Medulla oblongata (tissue), 1 donor: ENCODE data around the gene NES.

ENCODE experiments used
- DNase-seq: peaks from one replicate; pipeline ENCODE4 v3.0.0-alpha.2; 2015; ENCODE audit errors: extremely low spot score

NES gene

DNA sequence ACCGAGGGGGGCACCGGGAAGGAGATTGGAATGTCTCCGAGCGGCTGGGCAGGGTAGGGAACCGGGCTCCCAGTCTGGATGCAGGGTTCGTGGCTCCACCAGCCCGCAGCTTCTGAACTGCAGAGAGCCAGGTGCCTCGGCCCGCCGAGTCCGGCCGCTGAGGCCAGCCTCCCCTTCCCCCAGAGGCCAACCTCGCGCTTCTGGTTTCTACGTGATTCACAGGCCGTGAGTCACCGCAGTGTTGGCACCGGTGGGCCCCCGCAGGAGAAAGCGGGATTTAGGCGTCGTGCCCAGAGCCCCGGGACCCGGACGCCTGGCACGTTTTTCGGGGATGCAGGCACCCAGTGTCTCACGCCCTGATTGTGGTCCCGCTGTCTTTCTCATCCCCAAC, 27.7 kb upstream of the NES start:
- DNase-seq, result no peak

DNA sequence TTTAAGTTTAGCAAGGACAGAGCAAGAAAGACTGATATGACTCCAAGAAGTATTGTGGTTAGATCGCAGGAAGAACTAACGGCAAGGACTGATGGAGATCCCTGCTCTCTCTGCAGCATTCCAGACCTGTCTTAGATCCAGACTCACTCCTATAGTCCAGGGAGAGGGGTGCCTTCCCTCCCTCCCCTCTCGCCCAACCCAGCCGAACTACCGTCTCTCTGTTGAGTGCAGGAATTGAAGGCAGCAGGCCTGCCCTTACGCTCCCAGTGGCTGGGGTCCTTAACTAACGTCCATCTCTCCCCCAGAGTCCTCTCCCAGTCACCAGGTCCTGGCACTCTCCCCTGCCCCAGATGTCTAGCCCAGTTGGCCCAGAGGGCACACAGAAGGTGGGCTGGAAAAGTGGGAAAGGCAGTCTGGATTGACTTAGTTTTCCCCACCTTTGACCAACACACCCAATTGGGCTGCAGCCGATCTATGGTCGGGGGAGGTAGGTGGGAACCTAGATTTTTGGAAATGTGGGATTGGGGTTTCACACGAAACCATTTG, 27.0 kb upstream of the NES start:
- DNase-seq, result no peak

DNA sequence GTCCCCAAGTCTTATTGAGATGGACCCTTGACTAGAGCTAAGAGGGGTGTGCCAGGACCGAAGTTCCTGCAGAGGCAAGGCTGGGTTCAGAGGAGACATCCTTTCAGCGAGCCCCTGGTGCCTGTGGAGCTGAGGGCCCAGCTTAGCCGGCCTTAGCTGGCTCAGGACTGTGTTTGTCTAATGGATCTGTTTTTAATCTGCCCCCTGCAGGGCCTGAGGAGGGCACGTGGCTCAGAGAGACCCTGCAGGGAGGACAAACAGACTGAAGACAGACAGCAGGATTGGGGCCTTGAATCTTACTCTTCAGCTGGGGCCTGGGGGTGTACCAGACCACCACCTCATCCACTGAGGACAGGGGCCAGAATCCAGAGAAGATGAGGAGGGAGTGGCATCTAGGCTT, 26.5 kb upstream of the NES start:
- no peak for DNase-seq

DNA sequence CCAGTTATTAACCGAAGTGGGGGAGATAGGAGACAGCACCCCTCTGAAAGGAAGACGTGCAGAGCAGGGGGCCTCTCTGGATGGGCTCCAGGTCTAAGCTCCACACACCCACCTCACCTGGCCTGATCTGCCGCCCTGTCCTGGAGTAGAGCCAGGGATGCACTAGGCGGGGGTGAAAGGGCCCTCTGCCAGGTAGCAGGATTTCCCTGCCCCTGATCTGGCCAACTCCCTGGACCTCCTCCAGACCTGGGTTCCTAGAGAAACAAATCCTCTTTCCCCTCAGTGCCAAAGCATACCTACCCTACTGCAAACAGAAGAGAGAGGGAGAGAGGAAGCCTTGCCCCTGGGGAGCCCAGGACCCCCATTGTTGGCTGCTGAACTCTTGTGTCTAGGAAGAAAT, 26.1 kb upstream of the NES start:
- DNase-seq, result no peak

DNA sequence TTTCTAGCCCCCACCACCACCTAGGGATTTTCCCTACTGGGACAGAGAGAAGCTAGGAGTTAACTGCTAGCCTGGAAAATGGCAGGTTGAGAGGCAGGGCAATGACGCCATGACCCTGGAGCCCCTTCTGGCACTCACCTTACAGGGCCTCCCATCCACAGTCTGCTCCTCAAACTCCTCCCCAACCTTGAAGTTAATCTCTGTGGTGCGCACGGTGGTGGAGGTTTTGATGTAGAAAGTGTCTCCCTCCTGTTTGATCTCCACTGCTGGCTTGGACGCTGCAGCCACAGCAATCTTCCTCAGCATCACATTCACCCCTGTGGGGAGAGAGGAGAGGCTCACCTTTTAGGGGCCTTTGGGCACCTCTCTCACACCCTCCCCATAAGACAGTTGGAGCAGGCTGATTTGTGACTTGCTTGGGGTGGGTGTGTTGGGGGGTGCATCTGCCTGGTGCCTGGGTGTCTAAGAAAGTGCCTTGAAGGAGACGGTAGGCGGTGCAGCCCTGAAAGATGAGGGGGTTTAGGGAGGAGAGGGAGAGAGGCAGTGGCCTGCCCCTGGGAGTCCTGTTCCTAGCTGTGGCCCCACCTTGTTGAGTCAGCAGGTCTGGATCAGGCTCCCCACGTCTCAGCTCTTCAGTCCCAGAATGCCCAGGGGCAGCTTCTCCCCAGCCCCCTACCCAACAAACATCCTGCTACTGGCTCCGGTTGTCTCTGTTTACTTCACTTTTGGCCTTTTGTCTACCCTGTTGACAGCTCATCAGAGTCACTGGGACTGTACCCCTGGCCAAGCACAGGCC, 23.7 kb upstream of the NES start:
- DNase-seq, result no peak

DNA sequence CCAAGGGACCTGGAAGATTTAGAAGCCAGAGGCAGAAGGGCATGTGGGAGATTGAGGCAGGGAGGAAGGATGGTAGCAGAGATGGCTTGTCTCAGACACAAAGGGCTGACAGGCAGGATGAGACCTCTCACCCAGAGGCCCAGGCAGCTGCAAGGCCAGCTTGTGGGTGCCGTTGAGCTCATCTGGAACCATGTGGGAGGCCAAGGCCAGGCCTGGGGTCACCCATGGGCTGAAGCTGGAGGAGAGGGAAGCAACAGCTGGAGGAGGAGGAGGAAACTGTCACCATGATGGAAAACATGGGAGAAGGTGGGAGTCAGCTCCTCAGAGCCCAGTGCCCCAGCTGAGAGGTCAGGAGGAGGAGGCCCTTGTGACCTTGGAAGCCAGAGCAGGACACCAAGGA, 21.8 kb upstream of the NES start:
- no peak for DNase-seq

DNA sequence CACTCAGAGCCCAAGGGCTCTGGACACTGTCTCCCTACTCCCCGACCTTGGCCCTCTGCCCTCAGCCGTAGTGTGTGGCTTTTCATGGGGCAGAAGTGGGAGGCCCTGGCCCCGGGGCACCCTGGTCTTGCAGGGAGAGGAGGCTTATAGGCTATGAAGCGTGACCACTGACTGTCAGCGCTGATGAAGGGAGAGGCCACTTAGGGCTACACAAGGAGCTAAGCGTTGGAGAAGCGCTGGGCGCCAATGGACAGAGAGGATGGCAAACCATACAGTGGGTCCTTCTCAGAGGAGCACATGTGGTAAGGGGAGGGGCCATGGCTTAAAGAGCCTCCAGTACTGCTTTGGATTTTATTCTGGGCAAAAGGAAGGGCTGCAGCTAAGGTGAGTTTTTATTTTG, 20.3 kb upstream of the NES start:
- no peak for DNase-seq

DNA sequence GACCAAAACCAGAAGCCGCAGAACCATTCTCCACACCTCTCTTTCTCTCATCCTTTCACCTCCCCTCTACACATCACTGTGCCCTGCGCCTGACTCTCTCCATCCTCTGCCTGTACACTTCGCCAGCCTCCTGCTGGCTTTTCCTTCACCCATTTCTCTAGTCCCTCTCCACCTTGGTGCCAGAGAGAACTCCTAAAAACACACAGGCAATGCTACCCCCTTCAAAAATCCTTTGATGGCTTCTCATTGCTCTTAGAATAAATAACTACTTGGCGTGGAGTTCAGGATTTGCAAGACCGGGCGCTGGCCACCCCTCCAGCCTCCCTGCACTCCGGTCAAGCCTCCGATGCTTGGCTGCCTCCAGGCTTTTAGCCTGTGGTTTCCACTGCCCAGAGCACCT, 19.5 kb upstream of the NES start:
- DNase-seq, result no peak

DNA sequence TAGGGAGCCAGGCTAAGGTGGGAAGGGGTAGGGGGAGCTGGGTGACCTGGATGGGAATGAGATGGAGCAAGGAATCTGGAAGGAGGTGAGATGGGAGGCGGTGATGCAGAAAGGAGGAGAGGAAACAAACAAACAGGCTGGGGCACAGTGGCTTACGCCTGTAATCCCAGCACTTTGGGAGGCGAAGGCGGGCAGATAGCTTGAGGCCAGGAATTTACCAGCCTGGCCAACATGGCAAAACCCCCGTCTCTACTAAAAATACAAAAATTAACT, 17.4 kb upstream of the NES start:
- no peak for DNase-seq

DNA sequence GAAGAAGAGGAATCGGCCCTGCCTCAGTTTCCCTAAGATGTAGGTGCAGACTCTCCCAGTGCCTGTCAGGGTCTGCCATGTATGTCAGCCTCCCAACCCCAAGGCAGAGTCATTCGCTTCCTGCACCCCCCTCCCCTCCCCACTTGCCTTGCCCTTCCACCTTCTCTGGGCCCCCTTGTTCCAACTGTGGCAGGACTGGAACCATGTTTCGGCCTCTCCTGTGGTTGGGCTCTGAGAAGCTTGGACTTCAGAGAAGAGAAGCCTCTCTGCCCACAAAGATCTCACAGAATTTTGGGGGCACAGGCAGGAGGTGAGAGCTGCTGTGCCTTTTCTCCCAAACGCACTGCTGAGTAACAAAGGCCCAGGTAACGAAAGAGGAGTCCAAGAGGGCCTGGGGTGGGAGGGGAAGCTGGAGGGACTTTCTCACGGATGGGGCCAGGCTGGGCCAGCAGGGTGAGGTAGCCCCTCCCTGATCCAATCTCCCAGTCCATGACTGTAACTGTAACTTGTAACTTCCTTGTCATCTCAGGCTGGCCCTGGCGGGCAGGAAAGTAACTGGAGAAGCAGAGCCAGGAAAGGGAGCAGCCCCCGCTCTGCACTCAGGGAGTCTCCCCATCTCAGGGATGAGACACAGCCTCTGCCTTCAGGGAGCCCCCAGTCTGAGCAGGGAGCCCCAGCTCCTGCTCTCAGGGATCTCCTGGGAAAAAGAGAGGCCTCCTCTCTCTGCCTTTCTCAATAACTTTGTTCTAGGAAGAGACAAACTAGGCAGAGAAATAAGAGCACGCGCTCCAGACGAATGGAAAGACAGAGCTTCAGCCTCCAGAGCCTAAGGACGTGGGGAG, 16.9 kb upstream of the NES start:
- DNase-seq, result no peak

DNA sequence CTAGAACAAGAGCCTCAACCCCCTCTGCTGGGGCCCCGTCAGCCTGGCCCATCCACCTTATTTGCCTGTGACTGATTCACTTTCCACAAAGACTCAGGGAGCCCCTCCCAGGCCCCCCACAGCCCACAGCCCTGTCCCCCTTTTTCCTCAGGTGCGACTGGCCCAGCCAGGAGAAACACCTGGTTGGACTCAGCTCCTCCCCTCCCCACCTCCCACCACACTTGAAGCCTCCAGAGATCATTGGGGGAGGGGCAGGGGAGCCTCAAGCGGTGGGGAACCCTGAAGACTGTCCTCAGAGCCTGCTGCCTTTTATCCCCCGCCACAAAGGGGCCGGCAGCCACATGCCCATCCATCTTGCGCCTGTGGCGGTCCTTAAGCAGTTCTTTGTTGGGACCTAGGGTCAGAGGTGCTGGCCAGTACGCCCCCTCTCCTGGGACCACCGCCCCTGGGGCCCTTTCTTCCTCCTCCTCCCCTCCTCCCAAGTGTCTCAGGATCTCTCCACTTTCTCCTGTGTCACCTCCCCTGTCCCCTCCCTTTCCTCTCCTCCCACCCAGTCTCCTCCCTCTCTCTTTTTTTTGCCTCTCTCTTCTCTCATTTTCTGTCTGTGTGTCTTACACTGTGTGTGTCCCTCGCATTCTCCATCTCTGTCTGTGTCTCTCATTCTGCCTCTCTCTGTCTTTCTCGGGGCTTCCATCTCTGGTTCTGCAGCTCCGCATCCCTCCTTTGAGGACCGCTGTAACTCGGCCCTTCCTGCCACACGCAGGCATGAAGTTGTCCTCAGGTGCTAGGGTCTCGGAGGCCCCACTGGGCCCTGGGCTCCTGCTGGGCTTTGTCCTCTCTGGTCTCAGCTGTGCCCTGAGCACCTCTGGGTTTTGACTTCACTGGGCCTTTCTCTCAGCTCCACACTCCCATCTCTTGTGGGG, 16.0 kb upstream of the NES start:
- no peak for DNase-seq

DNA sequence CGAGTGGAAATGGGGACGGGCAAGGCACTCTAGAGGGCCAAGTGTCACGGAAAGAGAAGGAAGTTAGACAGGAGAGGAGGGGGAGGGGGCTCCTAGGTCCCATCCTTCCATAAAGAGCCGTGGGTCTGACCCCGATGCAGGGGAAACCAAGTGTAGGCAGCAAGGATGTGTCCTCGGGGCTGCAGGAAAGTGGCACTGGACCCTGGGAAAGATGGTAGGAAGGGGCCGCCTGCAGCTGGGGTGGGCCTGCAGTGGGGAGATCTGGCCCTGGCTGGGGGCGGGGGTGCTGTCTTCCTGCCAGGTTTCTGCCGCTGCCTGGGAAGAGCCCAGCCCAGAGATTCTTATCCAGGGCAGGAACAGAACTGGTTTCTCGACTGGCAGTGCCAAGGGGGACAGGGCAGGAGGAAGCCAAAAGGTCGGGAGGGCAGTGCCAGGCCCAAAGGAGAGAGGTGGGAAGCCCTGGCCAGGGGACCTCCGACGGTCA, 15.3 kb upstream of the NES start:
- no peak for DNase-seq

DNA sequence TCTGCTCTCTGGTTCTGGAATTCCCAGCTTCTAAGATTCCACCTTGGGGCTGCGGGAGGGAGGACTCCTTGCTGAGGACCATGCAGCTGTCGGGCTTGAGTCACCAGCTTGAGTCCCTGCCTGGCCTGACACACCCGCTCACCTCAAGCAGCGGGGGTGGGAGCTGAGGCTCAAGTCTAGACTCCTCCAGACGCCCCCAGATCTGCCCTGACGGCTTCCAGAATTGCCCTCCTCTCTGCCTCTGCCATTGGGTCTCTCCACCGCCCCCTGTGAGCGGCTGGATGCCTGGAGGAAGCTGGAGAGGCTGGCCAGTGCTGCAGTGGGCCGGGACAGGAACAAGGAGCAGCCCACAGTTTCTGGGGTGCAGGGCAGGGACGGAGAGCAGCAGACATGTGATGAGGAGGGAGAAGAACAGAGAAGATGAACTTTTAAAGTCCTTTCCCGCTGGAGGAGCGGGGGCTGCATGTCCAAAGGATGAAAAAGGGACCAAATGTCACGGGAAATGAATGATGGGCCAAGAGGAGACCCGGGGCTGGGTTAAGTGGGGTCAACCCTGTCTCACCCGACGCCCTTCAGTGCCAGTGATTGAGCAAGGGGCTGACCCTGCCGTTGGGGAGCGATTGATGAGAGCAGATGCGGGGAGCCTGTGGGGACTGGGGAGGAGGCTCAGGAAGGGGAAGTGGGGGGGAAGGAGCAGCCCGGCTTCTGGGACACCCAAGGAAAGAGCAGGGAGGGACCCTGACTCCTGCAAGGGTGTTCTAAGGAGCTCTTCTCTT, 14.6 kb upstream of the NES start:
- no peak for DNase-seq

DNA sequence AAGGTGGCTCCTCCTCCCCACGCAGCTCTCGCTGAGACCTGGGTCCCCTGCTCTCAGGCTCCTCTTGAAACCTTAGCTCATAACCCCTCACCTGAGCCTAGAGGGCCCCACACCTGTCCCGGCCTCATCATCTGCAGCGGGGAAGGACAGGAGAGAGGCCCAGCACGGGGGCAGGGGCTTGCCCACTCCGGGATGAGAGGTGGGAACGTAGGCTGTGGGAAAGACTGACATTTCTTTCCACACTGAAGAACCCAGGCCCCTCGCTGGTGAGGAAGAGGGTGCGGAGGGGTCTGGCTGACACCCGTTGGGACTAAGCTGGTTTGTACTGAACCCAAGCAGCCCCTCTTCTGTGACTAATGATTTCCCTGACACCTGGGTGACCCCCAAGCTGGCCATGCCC, 14.0 kb upstream of the NES start:
- DNase-seq, result no peak

DNA sequence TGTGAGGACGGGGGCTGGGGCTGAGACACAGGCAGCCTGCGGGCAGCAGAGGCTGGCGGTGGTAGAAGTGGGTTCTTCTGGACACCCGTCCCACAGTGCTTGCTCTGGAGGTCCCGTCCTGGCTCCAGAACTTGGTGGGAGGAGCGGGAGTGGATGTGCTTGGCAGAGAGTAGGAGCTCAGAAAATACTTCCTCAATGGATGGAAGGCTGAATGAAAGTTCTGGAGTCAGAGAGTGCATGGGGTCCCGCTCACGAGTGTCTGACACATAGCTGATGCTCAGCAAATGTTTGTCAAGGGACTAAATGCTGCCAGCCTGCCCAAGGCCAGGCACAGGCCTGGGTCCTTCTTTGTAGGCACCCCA, 13.4 kb upstream of the NES start:
- no peak for DNase-seq

DNA sequence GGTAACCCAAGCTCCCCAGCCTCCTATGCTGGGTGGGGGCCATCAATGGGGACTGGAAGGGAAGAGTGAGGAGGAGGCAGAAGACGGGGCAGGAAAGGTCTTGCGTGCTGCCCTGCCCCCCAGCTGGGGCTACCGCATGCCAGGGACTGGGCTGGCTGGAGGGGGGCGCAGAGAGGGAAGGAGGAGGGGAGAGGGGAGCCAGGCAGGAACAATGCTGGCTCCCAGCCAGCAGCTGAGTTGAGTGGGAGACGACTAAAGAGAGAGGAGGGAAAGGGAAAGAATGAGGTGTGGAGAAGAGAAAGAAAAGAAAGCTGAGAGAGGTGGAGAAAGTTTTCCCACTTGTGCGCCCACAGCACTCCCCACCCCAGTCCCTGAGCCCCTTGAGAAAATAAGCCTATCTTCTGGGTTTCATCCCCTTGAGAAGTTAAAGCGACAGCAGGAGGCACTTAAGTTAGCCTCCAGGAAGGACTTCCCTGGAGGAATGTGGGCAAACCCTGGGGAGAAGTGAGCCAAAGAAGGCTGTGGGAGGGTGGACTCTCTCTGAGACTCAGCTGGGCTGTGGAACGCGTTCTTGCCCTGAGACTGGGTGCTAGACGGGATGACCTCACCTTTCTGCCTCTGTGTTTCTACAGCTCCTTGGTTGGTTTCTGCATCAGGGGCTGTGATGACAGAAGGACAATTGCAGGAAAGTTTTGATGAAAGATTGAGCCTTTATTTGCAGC, 12.9 kb upstream of the NES start:
- no peak for DNase-seq

DNA sequence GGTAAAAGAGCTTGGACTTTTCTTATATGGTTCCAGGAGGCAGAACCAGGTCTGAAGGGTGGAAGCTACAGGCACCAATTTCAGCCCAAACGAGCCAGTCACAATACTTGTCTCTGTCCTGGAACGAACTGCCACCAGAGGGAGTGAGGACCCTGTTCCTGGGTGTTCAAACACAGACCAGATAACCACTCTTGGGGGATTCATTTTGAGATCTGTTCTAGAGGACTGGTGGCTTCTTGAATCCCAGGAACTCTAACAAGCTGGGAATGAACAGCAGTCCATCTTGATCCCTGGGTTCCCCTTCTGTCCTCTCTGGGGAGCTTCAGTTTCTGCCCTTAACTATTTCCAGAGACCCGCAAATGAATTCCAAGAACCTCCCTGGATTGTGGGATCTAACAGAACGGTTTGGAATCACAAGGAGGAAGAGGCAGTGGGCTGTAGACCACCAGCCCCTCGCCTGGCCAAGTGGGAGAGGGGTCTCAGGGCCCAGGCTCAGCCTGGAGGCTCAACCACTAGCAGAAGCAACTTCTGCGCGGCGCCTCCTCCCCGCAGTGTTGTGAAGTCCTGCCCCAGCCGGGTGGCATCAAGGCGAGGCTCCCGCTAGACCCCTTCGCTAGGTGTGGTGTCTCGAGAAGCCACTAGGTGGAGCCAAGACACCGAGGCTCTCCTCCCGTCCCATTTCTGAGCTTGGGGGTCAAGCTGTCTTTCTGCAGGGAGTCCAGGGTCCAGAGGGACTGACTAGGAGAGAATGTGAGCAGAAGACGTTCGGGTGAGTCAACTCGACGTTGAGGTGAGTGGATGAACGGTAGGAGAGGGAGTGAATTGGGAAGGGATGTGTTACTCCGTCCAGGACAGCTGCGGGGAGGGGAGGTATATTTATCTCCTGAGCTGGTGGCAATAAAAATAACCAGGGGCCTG, 12.1 kb upstream of the NES start:
- peak; percentile 84 for DNase-seq

DNA sequence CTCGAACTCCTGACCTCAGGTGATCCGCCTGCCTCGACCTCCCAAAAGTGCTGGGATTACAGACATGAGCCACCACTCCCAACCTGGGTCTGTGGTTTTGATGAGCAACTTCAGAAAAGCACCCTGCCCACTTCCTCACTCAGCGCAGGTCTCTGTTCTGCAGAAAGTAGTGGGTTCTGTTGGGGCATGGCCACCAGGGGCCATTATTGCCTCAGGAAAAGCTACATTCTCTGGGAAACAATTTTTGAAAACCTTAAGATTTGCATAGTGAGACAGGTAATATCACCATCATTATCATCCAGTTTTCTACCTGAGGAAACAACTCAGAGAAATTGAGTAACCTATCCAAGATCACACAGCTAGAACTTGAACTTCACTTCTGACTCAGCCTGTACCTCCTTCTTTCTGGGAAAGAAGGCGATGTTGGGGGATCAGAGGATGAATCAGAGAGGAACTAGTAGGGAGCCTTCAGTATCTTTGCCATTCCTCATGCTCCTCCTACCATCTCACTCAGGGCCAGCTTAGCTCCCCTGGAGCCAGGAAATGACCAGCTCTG, 7.1 kb upstream of the NES start:
- DNase-seq, result no peak

DNA sequence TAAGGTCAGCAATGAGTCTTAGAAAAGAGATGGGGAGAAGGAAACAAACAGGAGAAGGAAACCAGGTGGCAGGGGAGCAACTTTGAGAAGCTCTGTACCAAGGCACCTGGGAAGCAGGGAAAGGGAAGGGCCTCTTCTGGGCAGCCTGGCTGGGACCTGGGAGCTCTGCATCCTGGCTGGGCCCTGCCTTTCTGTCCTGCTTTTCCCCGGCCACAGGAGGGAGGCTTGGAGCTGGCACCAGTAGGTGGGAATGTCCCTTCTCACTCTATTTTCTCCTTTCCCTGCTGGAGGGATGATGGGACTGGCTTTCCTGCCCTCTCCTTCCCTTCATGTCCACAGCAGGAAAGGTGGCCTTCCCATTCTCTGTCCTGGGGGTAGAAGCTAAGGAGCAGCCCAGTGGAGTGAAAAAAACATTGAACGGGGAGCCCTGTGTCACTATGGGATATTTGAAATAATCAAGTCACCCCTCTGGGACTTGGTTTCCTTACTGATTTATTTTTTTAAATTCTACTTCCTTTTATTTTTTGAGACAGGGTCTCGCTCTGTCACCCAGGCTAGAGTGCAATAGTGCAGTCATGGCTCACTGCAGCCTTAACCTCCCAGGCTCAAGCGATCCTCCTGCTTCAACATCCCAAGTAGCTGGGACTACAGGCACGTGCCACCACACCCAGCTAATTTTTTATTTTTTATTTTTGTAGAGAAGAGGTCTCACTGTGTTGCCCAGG, 5.1 kb upstream of the NES start:
- DNase-seq, result no peak
